Measurements from ENCODE around the gene SLC26A1.
A peak's percentile ranks its signal among the peaks of the same experiment; 100 is the strongest.
"Not testable (repeated sequence)": the region's sequence is repeated elsewhere in the genome, so short reads cannot be mapped to it uniquely, and the experiment has no call there.

The SLC26A1 gene

GRCh38 chr4:1013225-1014073, 20.2 kb upstream of the SLC26A1 start:
- no peak for DNase-seq

- DNase-seq = no peak
These were observed 19.0 kb upstream of the SLC26A1 start for GRCh38 chr4:1012034-1012739.

GRCh38 chr4:1011666-1012033, 18.4 kb upstream of the SLC26A1 start:
- no peak for DNase-seq

- peak; percentile 92 to 94 for DNase-seq
These were observed 17.9 kb upstream of the SLC26A1 start, which contains the start of gene FGFRL1 for GRCh38 chr4:1011022-1011665. Gene FGFRL1, plus strand, starts transcription at chr4:1011626. Its CDS starts 860 bp downstream, at chr4:1012486.

- DNase-seq = peak; percentile 54 to 61
These were observed 17.3 kb upstream of the SLC26A1 start for GRCh38 chr4:1010395-1011021.

GRCh38 chr4:1009542-1010394, 16.6 kb upstream of the SLC26A1 start:
- peak; percentile 65 to 75 for DNase-seq

- DNase-seq = no peak
These were observed 15.8 kb upstream of the SLC26A1 start for GRCh38 chr4:1008840-1009541.

GRCh38 chr4:1006856-1007255, 13.7 kb upstream of the SLC26A1 start:
- no peak for DNase-seq

- DNase-seq = no peak
These were observed 11.6 kb upstream of the SLC26A1 start for GRCh38 chr4:1004557-1005485.

- no peak for DNase-seq
These were observed 10.8 kb upstream of the SLC26A1 start for GRCh38 chr4:1004071-1004418.

GRCh38 chr4:1003271-1004070, 10.3 kb upstream of the SLC26A1 start:
- no peak for DNase-seq

GRCh38 chr4:1002631-1003251, 9.5 kb upstream of the SLC26A1 start:
- DNase-seq = no peak

- no peak for DNase-seq
These were observed 9.0 kb upstream of the SLC26A1 start for GRCh38 chr4:1002131-1002630.

GRCh38 chr4:1001561-1002130, 8.4 kb upstream of the SLC26A1 start:
- no peak for DNase-seq

- no peak for DNase-seq
These were observed 7.6 kb upstream of the SLC26A1 start for GRCh38 chr4:1000686-1001260.

- no peak for DNase-seq
These were observed 6.8 kb upstream of the SLC26A1 start for GRCh38 chr4:999882-1000425.

- not testable (repeated sequence) for DNase-seq
These were observed 6.1 kb upstream of the SLC26A1 start for GRCh38 chr4:999240-999863.
